ENCODE data around the gene TRIM44. TPM values are rescaled to one million over a fixed set of nuclear protein-coding genes. Genes with fewer than 3 reads are reported as not detected.

The TRIM44 gene
- total RNA-seq, 5 donors from 2014 or later (not counting 1 experiment from before 2014, with no cell fraction given), result 39.8 to 58.4 (median 51.7) TPM

- ATAC-seq (replicated peaks in 1 of 4) (no peak), DNase-seq (no peak)
- Mint-ChIP-seq H3K27me3 (no peaks in the 10 kb centered on the region), H3K4me3 (no peak overlapping the region), H3K36me3 (peaks cover 60% of the 10 kb centered on the region), H3K4me1 (peaks cover 16 to 31% (median 27%) of the 10 kb centered on the region in 3 donors), H3K9me3 (no peaks in the 10 kb centered on the region), H3K27ac (no peak overlapping the region)
- no peak overlapping the region for H3K27ac ChIP-seq (ENCODE audit: low read length)
- H3K4me3 ChIP-seq (ENCODE audit: control insufficient read depth in 1 of 2, extremely low read depth in 1 of 2, low read length in 1 of 2), result no peak overlapping the region
- CTCF ChIA-PET, result no interaction called here
- POLR2A ChIA-PET, result no interaction called here
- H3K9me3 ChIP-seq, result no peaks in the 10 kb centered on the region
- no peaks in the 10 kb centered on the region for H3K4me1 ChIP-seq (ENCODE audit: control insufficient read depth in 1 of 2, extremely low read depth in 1 of 2, insufficient read depth in 2 of 2, low read length in 2 of 2)
- peaks cover 0 to 2% of the 10 kb centered on the region in 2 donors for H3K36me3 ChIP-seq (ENCODE audit: control insufficient read depth in 2 of 2, extremely low read depth in 1 of 2, insufficient read depth in 1 of 2, low read length in 1 of 2)
- H3K27me3 ChIP-seq (replicated peaks in 1 of 2; ENCODE audit: control insufficient read depth in 2 of 2, extremely low read depth in 1 of 2, insufficient read depth in 2 of 2, low read length in 1 of 2), result no peaks in the 10 kb centered on the region
- 83% methylated on average over 1 of the region's 3 CpGs for WGBS (ENCODE audit: insufficient coverage)
Observed at GRCh38 chr11:35794850-35795249, 132.3 kb downstream of the TRIM44 start.

- Histone ChIP-seq H3K4me1 (ENCODE audit: control insufficient read depth in 1 of 2, extremely low read depth in 1 of 2, insufficient read depth in 2 of 2, low read length in 2 of 2) (no peaks in the 10 kb centered on the region), H3K27ac (ENCODE audit: low read length) (no peak overlapping the region), H3K27me3 (replicated peaks in 1 of 2; ENCODE audit: control insufficient read depth in 2 of 2, extremely low read depth in 1 of 2, insufficient read depth in 2 of 2, low read length in 1 of 2) (no peaks in the 10 kb centered on the region), H3K36me3 (ENCODE audit: control insufficient read depth in 2 of 2, extremely low read depth in 1 of 2, insufficient read depth in 1 of 2, low read length in 1 of 2) (peaks cover 0 to 2% of the 10 kb centered on the region in 2 donors), H3K9me3 (no peaks in the 10 kb centered on the region), H3K4me3 (ENCODE audit: control insufficient read depth in 1 of 2, extremely low read depth in 1 of 2, low read length in 1 of 2) (no peak overlapping the region)
- Mint-ChIP-seq H3K36me3 (peaks cover 49% of the 10 kb centered on the region), H3K4me1 (peaks cover 20 to 24% (median 21%) of the 10 kb centered on the region in 3 donors), H3K27me3 (no peaks in the 10 kb centered on the region), H3K4me3 (no peak overlapping the region), H3K27ac (no peak overlapping the region), H3K9me3 (no peaks in the 10 kb centered on the region)
- no CpG with 5 or more reads among the region's 3 CpGs for WGBS (ENCODE audit: insufficient coverage)
- DNase-seq (no peak), ATAC-seq (replicated peaks in 1 of 4) (no peak)
- ChIA-PET POLR2A (no interaction called here), CTCF (no interaction called here)
Observed at GRCh38 chr11:35796562-35796961, 134.0 kb downstream of the TRIM44 start.

GRCh38 chr11:35798423-35798822, 135.8 kb downstream of the TRIM44 start:
- Mint-ChIP-seq H3K27ac (no peak overlapping the region), H3K4me3 (no peak overlapping the region), H3K4me1 (peaks cover 18 to 22% (median 18%) of the 10 kb centered on the region in 3 donors), H3K36me3 (peaks cover 38% of the 10 kb centered on the region), H3K27me3 (no peaks in the 10 kb centered on the region), H3K9me3 (no peaks in the 10 kb centered on the region)
- Histone ChIP-seq H3K27me3 (replicated peaks in 1 of 2; ENCODE audit: control insufficient read depth in 2 of 2, extremely low read depth in 1 of 2, insufficient read depth in 2 of 2, low read length in 1 of 2) (no peaks in the 10 kb centered on the region), H3K9me3 (no peaks in the 10 kb centered on the region), H3K27ac (ENCODE audit: low read length) (no peak overlapping the region), H3K4me1 (ENCODE audit: control insufficient read depth in 1 of 2, extremely low read depth in 1 of 2, insufficient read depth in 2 of 2, low read length in 2 of 2) (no peaks in the 10 kb centered on the region), H3K4me3 (ENCODE audit: control insufficient read depth in 1 of 2, extremely low read depth in 1 of 2, low read length in 1 of 2) (no peak overlapping the region), H3K36me3 (ENCODE audit: control insufficient read depth in 2 of 2, extremely low read depth in 1 of 2, insufficient read depth in 1 of 2, low read length in 1 of 2) (peaks cover 0 to 2% of the 10 kb centered on the region in 2 donors)
- ATAC-seq (replicated peaks in 1 of 4), result no peak
- CTCF ChIA-PET, result interaction anchor here (0.6 to 2.0 kb wide), 3 partner anchors 23 to 1359 kb away, joined by 3 to 4 read pairs (median 3); no protein-coding TSS in a partner anchor
- POLR2A ChIA-PET, result no interaction called here
- DNase-seq, result no peak

- Histone ChIP-seq H3K27ac (ENCODE audit: low read length) (no peak overlapping the region), H3K36me3 (ENCODE audit: control insufficient read depth in 2 of 2, extremely low read depth in 1 of 2, insufficient read depth in 1 of 2, low read length in 1 of 2) (peaks cover 0 to 2% of the 10 kb centered on the region in 2 donors), H3K4me1 (ENCODE audit: control insufficient read depth in 1 of 2, extremely low read depth in 1 of 2, insufficient read depth in 2 of 2, low read length in 2 of 2) (no peaks in the 10 kb centered on the region), H3K27me3 (replicated peaks in 1 of 2; ENCODE audit: control insufficient read depth in 2 of 2, extremely low read depth in 1 of 2, insufficient read depth in 2 of 2, low read length in 1 of 2) (no peaks in the 10 kb centered on the region), H3K4me3 (ENCODE audit: control insufficient read depth in 1 of 2, extremely low read depth in 1 of 2, low read length in 1 of 2) (no peak overlapping the region), H3K9me3 (no peaks in the 10 kb centered on the region)
- POLR2A ChIA-PET, result no interaction called here
- peaks cover 33% of the 10 kb centered on the region for H3K36me3 Mint-ChIP-seq
- peaks cover 16 to 22% (median 18%) of the 10 kb centered on the region in 3 donors for H3K4me1 Mint-ChIP-seq
- CTCF ChIA-PET, result interaction anchor here in 1 of 2 donors (0.6 to 2.0 kb wide), 2 partner anchors 23 to 35 kb away, joined by 3 to 4 read pairs; no protein-coding TSS in a partner anchor
- H3K27ac Mint-ChIP-seq, result no peak overlapping the region
- DNase-seq, result no peak
- H3K4me3 Mint-ChIP-seq, result no peak overlapping the region
- no peaks in the 10 kb centered on the region for H3K9me3 Mint-ChIP-seq
- no peaks in the 10 kb centered on the region for H3K27me3 Mint-ChIP-seq
- WGBS (ENCODE audit: insufficient coverage), result 100% methylated on average over 1 of the region's 1 CpG
- no peak for ATAC-seq (replicated peaks in 1 of 4)
Observed at GRCh38 chr11:35798983-35799382, 136.4 kb downstream of the TRIM44 start.

GRCh38 chr11:35799655-35800054, 137.1 kb downstream of the TRIM44 start:
- no peak overlapping the region for H3K27ac ChIP-seq (ENCODE audit: low read length)
- H3K27me3 ChIP-seq (replicated peaks in 1 of 2; ENCODE audit: control insufficient read depth in 2 of 2, extremely low read depth in 1 of 2, insufficient read depth in 2 of 2, low read length in 1 of 2), result no peaks in the 10 kb centered on the region
- Mint-ChIP-seq H3K36me3 (peaks cover 36% of the 10 kb centered on the region), H3K4me1 (peaks cover 12 to 22% (median 16%) of the 10 kb centered on the region in 3 donors), H3K27me3 (no peaks in the 10 kb centered on the region), H3K4me3 (no peak overlapping the region), H3K9me3 (no peaks in the 10 kb centered on the region), H3K27ac (no peak overlapping the region)
- POLR2A ChIA-PET, result interaction anchor here in 1 of 2 donors (0.7 kb wide), 1 partner anchor 270 kb away, joined by 5 read pairs; no protein-coding TSS in a partner anchor
- CTCF ChIA-PET, result interaction anchor here (1.0 to 2.0 kb wide), 2 partner anchors 22 kb away, joined by 4 read pairs; no protein-coding TSS in a partner anchor
- H3K4me1 ChIP-seq (ENCODE audit: control insufficient read depth in 1 of 2, extremely low read depth in 1 of 2, insufficient read depth in 2 of 2, low read length in 2 of 2), result no peaks in the 10 kb centered on the region
- H3K4me3 ChIP-seq (ENCODE audit: control insufficient read depth in 1 of 2, extremely low read depth in 1 of 2, low read length in 1 of 2), result no peak overlapping the region
- 100% methylated on average over 1 of the region's 3 CpGs for WGBS (ENCODE audit: insufficient coverage)
- H3K9me3 ChIP-seq, result no peaks in the 10 kb centered on the region
- ATAC-seq (replicated peaks in 1 of 4) (no peak), DNase-seq (no peak)
- H3K36me3 ChIP-seq (ENCODE audit: control insufficient read depth in 2 of 2, extremely low read depth in 1 of 2, insufficient read depth in 1 of 2, low read length in 1 of 2), result peaks cover 0 to 2% of the 10 kb centered on the region in 2 donors

- Histone ChIP-seq H3K4me1 (ENCODE audit: control insufficient read depth in 1 of 2, extremely low read depth in 1 of 2, insufficient read depth in 2 of 2, low read length in 2 of 2) (no peaks in the 10 kb centered on the region), H3K4me3 (ENCODE audit: control insufficient read depth in 1 of 2, extremely low read depth in 1 of 2, low read length in 1 of 2) (no peak overlapping the region), H3K27me3 (replicated peaks in 1 of 2; ENCODE audit: control insufficient read depth in 2 of 2, extremely low read depth in 1 of 2, insufficient read depth in 2 of 2, low read length in 1 of 2) (no peaks in the 10 kb centered on the region), H3K27ac (ENCODE audit: low read length) (no peak overlapping the region), H3K9me3 (no peaks in the 10 kb centered on the region), H3K36me3 (ENCODE audit: control insufficient read depth in 2 of 2, extremely low read depth in 1 of 2, insufficient read depth in 1 of 2, low read length in 1 of 2) (peaks cover 0 to 2% of the 10 kb centered on the region in 2 donors)
- H3K4me3 Mint-ChIP-seq, result no peak overlapping the region
- H3K27me3 Mint-ChIP-seq, result no peaks in the 10 kb centered on the region
- peaks cover 37% of the 10 kb centered on the region for H3K36me3 Mint-ChIP-seq
- peaks cover 5 to 15% (median 11%) of the 10 kb centered on the region in 3 donors for H3K4me1 Mint-ChIP-seq
- no peak for ATAC-seq (replicated peaks in 1 of 4)
- H3K27ac Mint-ChIP-seq, result no peak overlapping the region
- CTCF ChIA-PET, result interaction anchor here in 1 of 2 donors (1.0 kb wide), 1 partner anchor 21 kb away, joined by 5 read pairs; no protein-coding TSS in a partner anchor
- no CpG with 5 or more reads among the region's 5 CpGs for WGBS (ENCODE audit: insufficient coverage)
- DNase-seq, result no peak
- H3K9me3 Mint-ChIP-seq, result no peaks in the 10 kb centered on the region
- POLR2A ChIA-PET, result interaction anchor here in 1 of 2 donors (0.6 kb wide), 1 partner anchor 75 kb away, joined by 3 read pairs; no protein-coding TSS in a partner anchor
Observed at GRCh38 chr11:35800970-35801953, 138.7 kb downstream of the TRIM44 start.

All from T-cell (primary cell).